Sigmoid colon (tissue), 7 donors: Measurements from ENCODE around the gene PDE7B. TPM values are rescaled to one million over a fixed set of nuclear protein-coding genes. Genes with fewer than 3 reads are reported as not detected.

Experiments
- DNase-seq: peaks from one replicate; pipeline ENCODE4 v3.0.0-alpha.2; 2019
- H3K27ac ChIP-seq, 4 donors: fragments of 200-600 bp; sonication (generic); one replicate each; pipeline ENCODE4 v1.5.1; 2016 to 2019; ENCODE audit warnings: mild to moderate bottlenecking in 1 of 4
- H3K27me3 ChIP-seq, 3 donors: fragments of 200-600 bp; sonication (generic); one replicate each; pipeline ENCODE4 v1.5.1; 2019; ENCODE audit warnings: mild to moderate bottlenecking in 1 of 3
- H3K36me3 ChIP-seq, 4 donors: fragments of 200-600 bp; sonication (generic); one replicate each; pipeline ENCODE4 v1.5.1; 2016 to 2019
- H3K4me1 ChIP-seq, 4 donors: fragments of 200-600 bp; sonication (generic); one replicate each; pipeline ENCODE4 v1.5.1; 2017 to 2019
- H3K4me3 ChIP-seq, 4 donors: fragments of 200-600 bp; sonication (generic); one replicate each; pipeline ENCODE4 v1.5.1; 2017 to 2019; ENCODE audit warnings: mild to moderate bottlenecking in 2 of 4, moderate library complexity in 1 of 4
- H3K9me3 ChIP-seq, 4 donors: fragments of 200-600 bp in 3 of 4; sonication (generic) in 3 of 4; one replicate each; pipeline versions ENCODE4 v1.5.1 to v1.6.1; 2013 to 2019
- CTCF ChIP-seq, 4 experiments: fragments of 450-650 bp in 3 of 4; fragments of 200-600 bp in 1 of 4; IDR thresholded peaks; one replicate each; pipeline ENCODE4 v1.5.1; 2016 to 2019; ENCODE audit warnings: antibody characterized with exemption in 4 of 4, mild to moderate bottlenecking in 3 of 4, moderate library complexity in 2 of 4
- EP300 ChIP-seq, 4 donors: sonication (generic); formaldehyde crosslinking; IDR thresholded peaks; one replicate each; pipeline ENCODE4 v1.6.1; 2017; ENCODE audit warnings: antibody characterized with exemption in 4 of 4
- POLR2A ChIP-seq, 2 donors: fragments of 450-650 bp; IDR thresholded peaks; one replicate each; pipeline ENCODE4 v1.6.1; 2016; ENCODE audit warnings: antibody characterized with exemption in 2 of 2, mild to moderate bottlenecking in 2 of 2, moderate library complexity in 2 of 2
- POLR2AphosphoS5 ChIP-seq, 4 donors: sonication (generic); formaldehyde crosslinking; IDR thresholded peaks; one replicate each; pipeline ENCODE4 v1.6.1; 2017; ENCODE audit warnings: antibody characterized with exemption in 4 of 4
- WGBS, 2 donors: extraction: QIAGEN DNeasy Blood & Tissue Kit; methylation state at CpG; one replicate each; pipeline ENCODE4 v1.1.7; 2013; 5-methylcytosine and 5-hydroxymethylcytosine counted together
- intact Hi-C: fragments of 100-400 bp; cut with DNase I; formaldehyde crosslinking; loops from one replicate; pipeline ENCODE4 v1.15.1; 2023
- polyA plus RNA-seq, 3 donors: library from polyadenylated mRNA; stranded (reverse); fragments of 200-250 nt; gene quantifications; one replicate each; pipeline ENCODE4 v1.2.3, GENCODE V29; 2013
- total RNA-seq, 4 donors: library from RNA; depleted of rRNA; stranded (reverse); fragments of >200 nt; gene quantifications; one replicate each; pipeline ENCODE4 v1.1.0, GENCODE V29; 2016
- donor health status: healthy with polysubstance abuse.
- donor health status: Bipolar disorder and iron deficiency.
- donor health status: healthy.

PDE7B gene
- total and polyA plus RNA-seq, 7 donors, result 1.1 to 10.3 (median 6.3) TPM

- H3K4me1 ChIP-seq, result no peaks in the 10 kb centered on the region
- intact Hi-C loops, result no loop called here
These were observed 160.0 kb downstream of the PDE7B start for GRCh38 chr6:136011475-136011874.

GRCh38 chr6:136012198-136012887 is 160.8 kb downstream of the PDE7B start:
- intact Hi-C loops, result no loop called here
- 63 to 82% methylated on average over 1 of the region's 1 CpG for WGBS, 2 donors
- no peak for DNase-seq
- H3K4me1 ChIP-seq, result no peaks in the 10 kb centered on the region
- no peaks in the 10 kb centered on the region for H3K36me3 ChIP-seq
- TF ChIP-seq CTCF (IDR thresholded peaks at IDR 0.05) (no peak), POLR2A (IDR thresholded peaks at IDR 0.05) (no peak), EP300 (IDR thresholded peaks at IDR 0.05) (no peak), POLR2AphosphoS5 (IDR thresholded peaks at IDR 0.05) (no peak)
- no peaks in the 10 kb centered on the region for H3K27me3 ChIP-seq
- H3K4me3 ChIP-seq, result no peak overlapping the region
- H3K9me3 ChIP-seq, result no peaks in the 10 kb centered on the region
- no peak overlapping the region for H3K27ac ChIP-seq

More at GRCh38 chr6:136011475-136011874, 160.0 kb downstream of the PDE7B start:
- no peak overlapping the region for H3K4me3 ChIP-seq
- no peak overlapping the region for H3K27ac ChIP-seq
- WGBS, 2 donors, result 81 to 85% methylated on average over 2 of the region's 2 CpGs
- TF ChIP-seq EP300 (IDR thresholded peaks at IDR 0.05) (no peak), POLR2AphosphoS5 (IDR thresholded peaks at IDR 0.05) (no peak), CTCF (IDR thresholded peaks at IDR 0.05) (no peak), POLR2A (IDR thresholded peaks at IDR 0.05) (no peak)
- DNase-seq, result no peak
- H3K9me3 ChIP-seq, result peaks cover 0 to 2% (median 0%) of the 10 kb centered on the region in 4 donors
- no peaks in the 10 kb centered on the region for H3K27me3 ChIP-seq
- no peaks in the 10 kb centered on the region for H3K36me3 ChIP-seq

- DNase-seq, result no peak
- Histone ChIP-seq H3K27me3 (no peaks in the 10 kb centered on the region), H3K4me1 (no peaks in the 10 kb centered on the region), H3K9me3 (no peaks in the 10 kb centered on the region), H3K4me3 (no peak overlapping the region), H3K27ac (no peak overlapping the region), H3K36me3 (no peaks in the 10 kb centered on the region)
- WGBS, 2 donors, result 75 to 80% methylated on average over 1 of the region's 1 CpG
- intact Hi-C loops, result no loop called here
- no peak for TF ChIP-seq POLR2AphosphoS5 (IDR thresholded peaks at IDR 0.05)
- no peak for TF ChIP-seq CTCF (IDR thresholded peaks at IDR 0.05)
- no peak for TF ChIP-seq EP300 (IDR thresholded peaks at IDR 0.05)
- TF ChIP-seq POLR2A (IDR thresholded peaks at IDR 0.05), result no peak
These were observed 161.4 kb downstream of the PDE7B start for GRCh38 chr6:136012943-136013342.

- intact Hi-C loops, result no loop called here
- Histone ChIP-seq H3K36me3 (no peaks in the 10 kb centered on the region), H3K27me3 (no peaks in the 10 kb centered on the region), H3K27ac (no peak overlapping the region), H3K4me1 (no peaks in the 10 kb centered on the region), H3K4me3 (no peak overlapping the region), H3K9me3 (no peaks in the 10 kb centered on the region)
- DNase-seq, result no peak
- TF ChIP-seq CTCF (IDR thresholded peaks at IDR 0.05) (no peak), POLR2A (IDR thresholded peaks at IDR 0.05) (no peak), EP300 (IDR thresholded peaks at IDR 0.05) (no peak), POLR2AphosphoS5 (IDR thresholded peaks at IDR 0.05) (no peak)
- 81 to 83% methylated on average over 15 of the region's 15 CpGs for WGBS, 2 donors
These were observed 163.2 kb downstream of the PDE7B start for GRCh38 chr6:136014454-136015437.
